Measurements from ENCODE around the gene OPN1LW. TPM values are rescaled to one million over a fixed set of nuclear protein-coding genes. Genes with fewer than 3 reads are reported as not detected.

Gene OPN1LW
- total and polyA plus RNA-seq, 12 donors, result not detected

- Histone ChIP-seq H3K27ac (peak within 1 kb of the TSS; percentile 92 to 98 (median 96)), H3K4me1 (peaks cover 2 to 39% (median 33%) of the 10 kb centered on the region in 9 donors), H3K27me3 (peaks cover 0 to 56% (median 0%) of the 10 kb centered on the region in 7 donors), H3K36me3 (no peaks in the 10 kb centered on the region), H3K4me3 (peak within 1 kb of the TSS; percentile 44 to 81 (median 72)), H3K9me3 (no peaks in the 10 kb centered on the region)
- peak; percentile 87 to 94 (median 92) for ATAC-seq
- intact Hi-C loops (cut with DNase I), result loop anchor here in 2 of 10 donors (5.0 to 10.0 kb wide), 2 partner anchors 73 to 86 kb away; no protein-coding TSS in a partner anchor
- TF ChIP-seq CTCF (IDR thresholded peaks at IDR 0.05), result no peak
- 8 to 11% methylated on average over 25 to 48 of the region's 75 CpGs for WGBS, 2 donors
- DNase-seq, result peak; percentile 90 to 93
Measured at GRCh38 chrX:154097589-154098541, 46.2 kb upstream of the OPN1LW start, which contains the start of gene MECP2. MECP2 (minus strand) TSS chrX:154097717.

DNA sequence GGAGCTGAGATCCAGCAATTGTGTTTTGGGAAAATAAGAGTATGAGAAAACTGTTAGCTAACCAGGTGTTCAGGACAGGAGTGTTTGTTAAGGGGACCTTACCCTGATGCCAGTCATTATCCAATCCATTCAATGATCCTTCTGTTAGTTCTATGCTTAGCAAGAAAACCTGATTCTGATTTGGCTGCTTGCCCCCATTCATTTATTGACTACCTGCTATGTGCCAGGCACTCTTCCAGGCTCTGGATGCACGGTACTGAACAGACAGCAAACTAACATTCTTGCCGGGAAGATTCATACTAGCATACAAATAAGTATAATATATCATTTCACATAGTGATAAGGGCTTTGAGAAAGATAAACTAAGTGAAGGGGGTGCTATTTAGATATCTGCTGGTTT lies 45.5 kb upstream of the OPN1LW start:
- peaks cover 2 to 33% (median 27%) of the 10 kb centered on the region in 9 donors for H3K4me1 ChIP-seq
- no peak for DNase-seq
- H3K9me3 ChIP-seq, result no peaks in the 10 kb centered on the region
- intact Hi-C loops (cut with DNase I), result loop anchor here in 2 of 10 donors (5.0 to 10.0 kb wide), 2 partner anchors 74 to 86 kb away; no protein-coding TSS in a partner anchor
- no peak overlapping the region for H3K4me3 ChIP-seq
- ATAC-seq, result no peak
- H3K36me3 ChIP-seq, result no peaks in the 10 kb centered on the region
- no peak for TF ChIP-seq CTCF (IDR thresholded peaks at IDR 0.05)
- 36 to 50% methylated on average over 2 of the region's 2 CpGs for WGBS, 2 donors
- peak overlapping the region in 4 of 10 donors; percentile 69 to 76 (median 71) for H3K27ac ChIP-seq
- H3K27me3 ChIP-seq, result peaks cover 0 to 58% (median 0%) of the 10 kb centered on the region in 7 donors

- intact Hi-C loops (cut with DNase I), result no loop called here
- H3K4me3 ChIP-seq, result no peak overlapping the region
- peaks cover 0 to 11% (median 0%) of the 10 kb centered on the region in 7 donors for H3K27me3 ChIP-seq
- no peaks in the 10 kb centered on the region for H3K36me3 ChIP-seq
- 67 to 71% methylated on average over 6 of the region's 6 CpGs for WGBS, 2 donors
- H3K27ac ChIP-seq, result no peak overlapping the region
- no peaks in the 10 kb centered on the region for H3K4me1 ChIP-seq
- DNase-seq, result no peak
- ATAC-seq, result no peak
- TF ChIP-seq CTCF (IDR thresholded peaks at IDR 0.05), result no peak
- H3K9me3 ChIP-seq, result no peaks in the 10 kb centered on the region
Measured at GRCh38 chrX:154113729-154114128, 30.3 kb upstream of the OPN1LW start.

DNA sequence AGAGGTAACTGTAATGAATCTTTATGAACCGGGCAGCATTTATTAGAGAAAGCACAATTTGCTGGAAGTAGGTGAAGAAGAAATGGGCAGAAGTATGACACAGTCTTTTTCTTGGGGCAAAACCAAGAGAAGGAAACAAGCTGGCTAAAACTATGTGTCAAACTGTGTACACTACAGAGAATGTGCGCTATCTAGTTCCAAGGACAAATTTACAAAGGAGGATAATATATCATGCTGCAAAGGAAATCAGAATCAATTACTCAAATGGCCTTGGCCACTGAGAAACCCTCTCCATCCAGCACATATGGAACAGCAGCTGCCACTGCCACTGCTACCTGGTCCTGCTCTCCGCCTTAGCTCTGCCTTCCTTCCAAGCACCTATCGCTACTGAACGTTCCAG lies 29.4 kb upstream of the OPN1LW start:
- no peak for ATAC-seq
- WGBS, 2 donors, result 91 to 99% methylated on average over 5 of the region's 5 CpGs
- no peak overlapping the region for H3K4me3 ChIP-seq
- H3K27ac ChIP-seq, result no peak overlapping the region
- DNase-seq, result no peak
- intact Hi-C loops (cut with DNase I), result no loop called here
- H3K9me3 ChIP-seq, result no peaks in the 10 kb centered on the region
- peaks cover 0 to 4% (median 0%) of the 10 kb centered on the region in 7 donors for H3K27me3 ChIP-seq
- no peak for TF ChIP-seq CTCF (IDR thresholded peaks at IDR 0.05)
- H3K36me3 ChIP-seq, result no peaks in the 10 kb centered on the region
- no peaks in the 10 kb centered on the region for H3K4me1 ChIP-seq
